HCT116 (cell line): Measurements from ENCODE around the gene VPS4B.

Experiments used
- CTCF ChIP-seq, 3 experiments: fragments of 200-600 bp in 1 of 3; sonication (generic) in 1 of 3; IDR thresholded peaks in 2 of 3; conservative IDR thresholded peaks in 1 of 3; 2 replicates each; pipeline ENCODE4 v1.5.1; 2012 to 2017; ENCODE audit warnings: low read depth in 2 of 3, low read length in 2 of 3, antibody characterized with exemption in 1 of 3, borderline replicate concordance in 1 of 3, control low read depth in 1 of 3, mild to moderate bottlenecking in 1 of 3, mixed read lengths in 1 of 3, mixed run types in 1 of 3, moderate library complexity in 1 of 3; ENCODE audit not compliant: insufficient read depth in 1 of 3
- EZH2 ChIP-seq: fragments of 200-600 bp; sonication (generic); IDR thresholded peaks from 2 replicates; pipeline ENCODE4 v1.6.1; 2017; ENCODE audit warnings: antibody characterized with exemption, mixed run types
- SP1 ChIP-seq: IDR thresholded peaks from 2 replicates; pipeline ENCODE4 v1.6.1; 2012; ENCODE audit warnings: low read depth

GRCh38 chr18:63346480-63347183 is 75.6 kb downstream of the VPS4B start:
- TF ChIP-seq SP1 (no peak), EZH2 (no peak), CTCF (IDR thresholded peaks at IDR 0.05 in 2 of 3, conservative IDR thresholded peaks at IDR 0.05 in 1 of 3; ENCODE audit: borderline replicate concordance in 1 of 3, insufficient read depth in 1 of 3, low read depth in 2 of 3, low read length in 2 of 3) (no peak)
